ENCODE measurements around the gene FBXO9.

The FBXO9 gene

GRCh38 chr6:53095716-53096115, 30.5 kb downstream of the FBXO9 start:
- DNase-seq = no peak

- DNase-seq = no peak
These were observed 35.4 kb downstream of the FBXO9 start for GRCh38 chr6:53100561-53100960.

DNA sequence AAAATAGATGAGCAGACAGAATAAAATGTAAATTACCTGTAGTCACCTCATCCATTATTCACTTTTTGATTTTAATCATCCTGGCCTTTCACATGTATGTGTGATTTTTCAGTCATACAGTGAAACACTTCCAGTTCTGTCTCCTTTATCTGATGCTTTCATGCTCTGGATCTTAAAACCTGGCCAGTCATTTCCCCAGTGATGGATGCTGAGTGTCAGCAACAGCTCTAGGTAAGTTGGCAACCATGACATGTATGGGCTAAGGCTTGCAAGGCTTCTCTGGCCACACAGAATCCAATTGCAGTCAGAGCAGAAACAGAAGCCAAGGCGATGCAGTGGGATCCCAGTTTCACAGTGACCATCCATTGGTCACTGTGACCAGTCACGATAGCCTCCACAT, 35.8 kb downstream of the FBXO9 start:
- no peak for DNase-seq

- no peak for DNase-seq
These were observed 38.9 kb downstream of the FBXO9 start for GRCh38 chr6:53103993-53104675.

GRCh38 chr6:53104916-53105315, 39.7 kb downstream of the FBXO9 start:
- no peak for DNase-seq

GRCh38 chr6:53107091-53107490, 41.9 kb downstream of the FBXO9 start:
- DNase-seq = no peak

GRCh38 chr6:53109612-53110011, 44.4 kb downstream of the FBXO9 start:
- DNase-seq = no peak

DNA sequence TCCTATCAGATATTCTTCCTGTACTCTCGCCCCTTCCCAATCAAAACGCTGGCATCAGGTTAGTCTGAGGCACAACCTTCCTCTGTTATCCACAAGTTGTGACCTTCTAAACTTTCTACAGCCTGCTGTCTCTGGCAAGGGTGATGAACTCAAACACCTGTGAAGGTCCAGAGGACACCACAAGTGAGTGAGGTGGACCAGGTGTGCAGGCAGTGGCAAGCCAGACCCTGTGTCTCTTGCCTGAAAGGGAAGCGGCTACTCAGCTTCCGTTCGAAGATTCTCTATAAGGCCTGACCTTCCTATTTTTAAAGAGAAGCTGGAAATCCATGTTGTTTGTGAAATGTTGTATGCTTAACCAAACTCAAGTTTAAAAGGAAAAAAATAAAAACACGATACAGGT, 46.7 kb downstream of the FBXO9 start:
- DNase-seq = no peak

- peak; percentile 35 for DNase-seq
These were observed 47.2 kb downstream of the FBXO9 start for GRCh38 chr6:53112404-53112803.

- no peak for DNase-seq
These were observed 47.7 kb downstream of the FBXO9 start for GRCh38 chr6:53112871-53113270.

GRCh38 chr6:53113742-53114141, 48.5 kb downstream of the FBXO9 start:
- no peak for DNase-seq

GRCh38 chr6:53115113-53115512, 49.9 kb downstream of the FBXO9 start:
- DNase-seq = no peak

- no peak for DNase-seq
These were observed 50.5 kb downstream of the FBXO9 start for GRCh38 chr6:53115741-53116140.

- DNase-seq = no peak
These were observed 54.1 kb downstream of the FBXO9 start for GRCh38 chr6:53119349-53119748.

DNA sequence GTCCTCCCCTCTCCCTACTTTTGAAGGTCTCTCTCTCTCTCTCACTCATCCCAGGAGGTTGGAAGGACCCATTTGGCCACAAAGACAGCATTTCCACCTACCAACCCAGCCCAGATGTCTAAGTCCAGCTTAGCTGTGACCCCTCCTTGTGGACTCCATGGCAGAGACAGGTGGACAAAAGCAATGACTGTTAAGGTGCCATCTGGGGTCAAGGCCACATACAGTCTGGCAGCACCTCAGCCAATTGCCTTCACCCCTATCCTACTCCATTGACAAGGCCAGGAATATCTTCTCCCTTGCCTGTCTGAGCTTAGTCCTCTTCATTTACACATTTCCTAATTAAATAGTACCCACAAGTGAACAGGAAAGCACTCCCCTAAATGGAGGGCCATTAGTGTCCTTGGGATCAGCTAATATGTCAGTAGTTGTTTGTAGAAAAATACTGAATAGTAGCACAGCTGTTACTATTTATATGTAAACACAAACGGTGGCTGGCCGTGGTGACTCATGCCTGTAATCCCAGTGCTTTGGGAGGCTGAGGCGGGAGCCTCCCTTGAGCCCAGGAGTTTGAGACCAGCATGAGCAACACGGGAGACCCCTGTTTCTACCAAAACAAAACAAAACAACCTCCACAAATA, 54.7 kb downstream of the FBXO9 start:
- DNase-seq = no peak

- no peak for DNase-seq
These were observed 59.1 kb downstream of the FBXO9 start for GRCh38 chr6:53124131-53124800.

- no peak for DNase-seq
These were observed 60.1 kb downstream of the FBXO9 start for GRCh38 chr6:53125276-53125675.

DNA sequence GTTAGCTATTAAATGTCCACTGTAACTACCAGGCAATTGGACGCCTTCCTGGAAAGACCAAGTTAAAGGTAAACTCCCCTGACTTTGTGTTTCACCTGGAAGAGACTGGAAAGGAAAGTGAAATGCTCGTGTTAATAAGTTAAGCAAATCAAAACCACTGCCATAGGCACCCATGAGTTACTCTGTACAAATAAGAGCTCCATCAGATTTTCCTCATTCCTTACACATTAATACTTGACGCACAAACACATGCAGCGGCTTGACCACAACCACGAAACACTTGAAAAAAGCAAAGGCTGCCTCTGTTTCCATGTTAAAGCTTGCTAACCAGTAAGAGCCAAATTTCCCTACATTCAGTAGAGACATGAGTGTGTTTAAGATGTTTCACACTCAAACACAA, 63.6 kb downstream of the FBXO9 start:
- no peak for DNase-seq

GRCh38 chr6:53130569-53131290, 65.5 kb downstream of the FBXO9 start:
- no peak for DNase-seq

- no peak for DNase-seq
These were observed 68.8 kb downstream of the FBXO9 start for GRCh38 chr6:53133961-53134360.

- no peak for DNase-seq
These were observed 69.5 kb downstream of the FBXO9 start for GRCh38 chr6:53134601-53135235.

DNA sequence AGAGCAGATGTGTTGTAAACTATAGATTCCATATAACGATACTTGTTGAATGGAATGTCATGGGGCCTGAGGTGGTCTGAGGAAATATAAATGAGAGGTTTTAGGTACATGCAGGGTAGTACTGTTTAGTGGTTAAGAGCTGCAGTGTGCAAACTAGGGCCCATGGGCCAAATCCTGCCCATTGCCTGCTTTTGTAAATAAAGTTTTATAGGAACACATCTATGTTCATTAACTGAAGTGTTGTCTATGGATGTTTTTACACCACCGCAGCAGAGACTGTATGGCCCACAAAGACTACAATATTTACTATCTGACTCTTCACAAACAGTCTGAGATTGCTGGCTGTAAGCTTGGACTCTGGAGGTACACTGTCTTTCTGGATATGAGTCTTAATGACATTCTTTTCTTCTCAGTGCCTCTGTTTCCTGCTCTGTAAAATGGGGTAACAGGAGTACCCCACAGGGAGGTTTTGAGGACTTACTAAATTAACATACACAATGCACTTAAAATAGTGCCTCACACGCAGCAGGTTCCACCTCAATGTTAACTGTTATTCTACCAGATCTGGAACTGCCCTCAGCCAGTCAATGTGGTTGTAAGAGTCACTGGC, 70.9 kb downstream of the FBXO9 start:
- DNase-seq = no peak

Data from NK-92 treated with Interleukin-12 subunit alpha and Interleukin-12 subunit beta, amount 100 ng/mL, for 24 hours (cell line).